ENCODE results near the gene ZNF682.

- TF ChIP-seq CTCF (IDR thresholded peaks at IDR 0.05) (peak; percentile 33 to 52 (median 46)), POLR2A (IDR thresholded peaks at IDR 0.05) (no peak), POLR2AphosphoS5 (IDR thresholded peaks at IDR 0.05) (no peak)
Measured at GRCh38 chr19:19997656-19998268, 41.5 kb downstream of the ZNF682 start.

All from prostate gland (tissue), 2 donors.